HG03432 (cell line): ENCODE results near the gene OSBPL10.

Source experiments
- ATAC-seq: cut with Tn5 transposase; IDR thresholded peaks from one replicate; pipeline ENCODE4 v1.9.1; 2021; ENCODE audit warnings: mild to moderate bottlenecking, moderate library complexity; ENCODE audit not compliant: unreplicated experiment

The OSBPL10 gene

GRCh38 chr3:31960793-31961431, 20.1 kb downstream of the OSBPL10 start:
- no peak for ATAC-seq

- no peak for ATAC-seq
These were observed 20.9 kb downstream of the OSBPL10 start for GRCh38 chr3:31959951-31960792.

GRCh38 chr3:31959251-31959650, 21.8 kb downstream of the OSBPL10 start:
- ATAC-seq: no peak

- ATAC-seq: no peak
These were observed 22.3 kb downstream of the OSBPL10 start for GRCh38 chr3:31958701-31959152.

GRCh38 chr3:31957106-31957505, 24.0 kb downstream of the OSBPL10 start:
- no peak for ATAC-seq

GRCh38 chr3:31955581-31955980, 25.5 kb downstream of the OSBPL10 start:
- ATAC-seq: no peak

- no peak for ATAC-seq
These were observed 27.4 kb downstream of the OSBPL10 start for GRCh38 chr3:31953636-31954035.

GRCh38 chr3:31953091-31953490, 28.0 kb downstream of the OSBPL10 start:
- no peak for ATAC-seq

- ATAC-seq: peak; percentile 82
These were observed 28.9 kb downstream of the OSBPL10 start for GRCh38 chr3:31952205-31952604.

GRCh38 chr3:31948280-31948679, 32.8 kb downstream of the OSBPL10 start:
- no peak for ATAC-seq

- ATAC-seq: no peak
These were observed 33.4 kb downstream of the OSBPL10 start for GRCh38 chr3:31947671-31948091.

GRCh38 chr3:31947162-31947561, 33.9 kb downstream of the OSBPL10 start:
- no peak for ATAC-seq

- no peak for ATAC-seq
These were observed 34.5 kb downstream of the OSBPL10 start for GRCh38 chr3:31946484-31947081.

- peak; percentile 11 for ATAC-seq
These were observed 35.4 kb downstream of the OSBPL10 start for GRCh38 chr3:31945738-31946052.

- no peak for ATAC-seq
These were observed 38.0 kb downstream of the OSBPL10 start for GRCh38 chr3:31943041-31943440.

- no peak for ATAC-seq
These were observed 38.6 kb downstream of the OSBPL10 start for GRCh38 chr3:31942446-31942845.

GRCh38 chr3:31937225-31937624, 43.8 kb downstream of the OSBPL10 start:
- no peak for ATAC-seq

- ATAC-seq: no peak
These were observed 44.5 kb downstream of the OSBPL10 start for GRCh38 chr3:31936420-31937060.

- ATAC-seq: no peak
These were observed 46.2 kb downstream of the OSBPL10 start for GRCh38 chr3:31934866-31935265.

- ATAC-seq: no peak
These were observed 47.0 kb downstream of the OSBPL10 start for GRCh38 chr3:31934018-31934417.

GRCh38 chr3:31932990-31933389, 48.1 kb downstream of the OSBPL10 start:
- ATAC-seq: no peak
